ENCODE measurements around the gene PRL.
A peak's percentile ranks its signal among the peaks of the same experiment; 100 is the strongest.

Gene PRL

GRCh38 chr6:22253955-22254655 is 42.7 kb downstream of the PRL start:
- no peak for DNase-seq (ENCODE audit: low read depth)
- no peak overlapping the region for H3K4me3 ChIP-seq (ENCODE audit: control insufficient read depth, low read depth, low read length)
- TF ChIP-seq CTCF (conservative IDR thresholded peaks at IDR 0.05; ENCODE audit: control insufficient read depth, insufficient read depth, low read depth, low read length) = no peak

- peak; percentile 66 for DNase-seq (ENCODE audit: low read depth)
- TF ChIP-seq CTCF (conservative IDR thresholded peaks at IDR 0.05; ENCODE audit: control insufficient read depth, insufficient read depth, low read depth, low read length) = no peak
- H3K4me3 ChIP-seq (ENCODE audit: control insufficient read depth, low read depth, low read length) = no peak overlapping the region
These were observed 45.5 kb downstream of the PRL start for GRCh38 chr6:22251348-22251747.

GRCh38 chr6:22250486-22250885 is 46.4 kb downstream of the PRL start:
- no peak overlapping the region for H3K4me3 ChIP-seq (ENCODE audit: control insufficient read depth, low read depth, low read length)
- no peak for TF ChIP-seq CTCF (conservative IDR thresholded peaks at IDR 0.05; ENCODE audit: control insufficient read depth, insufficient read depth, low read depth, low read length)
- no peak for DNase-seq (ENCODE audit: low read depth)

- DNase-seq (ENCODE audit: low read depth) = peak; percentile 17
- H3K4me3 ChIP-seq (ENCODE audit: control insufficient read depth, low read depth, low read length) = no peak overlapping the region
These were observed 47.0 kb downstream of the PRL start for GRCh38 chr6:22249711-22250350.

GRCh38 chr6:22248513-22249308 is 48.1 kb downstream of the PRL start:
- TF ChIP-seq CTCF (conservative IDR thresholded peaks at IDR 0.05; ENCODE audit: control insufficient read depth, insufficient read depth, low read depth, low read length) = no peak
- DNase-seq (ENCODE audit: low read depth) = peak; percentile 87
- no peak overlapping the region for H3K4me3 ChIP-seq (ENCODE audit: control insufficient read depth, low read depth, low read length)

More at GRCh38 chr6:22249711-22250350, 47.0 kb downstream of the PRL start:
- TF ChIP-seq CTCF (conservative IDR thresholded peaks at IDR 0.05; ENCODE audit: control insufficient read depth, insufficient read depth, low read depth, low read length) = no peak

- DNase-seq (ENCODE audit: low read depth) = peak; percentile 58
- H3K4me3 ChIP-seq (ENCODE audit: control insufficient read depth, low read depth, low read length) = no peak overlapping the region
- TF ChIP-seq CTCF (conservative IDR thresholded peaks at IDR 0.05; ENCODE audit: control insufficient read depth, insufficient read depth, low read depth, low read length) = no peak
These were observed 48.8 kb downstream of the PRL start for GRCh38 chr6:22247916-22248482.

Data from fibroblast of mammary gland (primary cell).